Neuronal stem cell (in vitro differentiated cells): ENCODE data around the gene SOX5.

Source experiments
- DNase-seq: peaks from one replicate; pipeline ENCODE4 v3.0.0-alpha.2; 2013; ENCODE audit warnings: low spot score
- H2AFZ ChIP-seq: one replicate; pipeline ENCODE4 v1.6.1; 2013; ENCODE audit warnings: mild to moderate bottlenecking, low read length, inconsistent platforms
- H2AK5ac ChIP-seq: 2 replicates; pipeline ENCODE4 v1.6.1; 2013; ENCODE audit warnings: low read depth, mild to moderate bottlenecking, inconsistent platforms, low read length, moderate library complexity, mixed read lengths
- H2BK120ac ChIP-seq: 2 replicates; pipeline ENCODE4 v1.6.1; 2013; ENCODE audit warnings: low read depth, mild to moderate bottlenecking, inconsistent platforms, low read length, moderate library complexity, mixed read lengths
- H2BK12ac ChIP-seq: one replicate; pipeline ENCODE4 v1.6.1; 2013; ENCODE audit warnings: low read length, inconsistent platforms
- H2BK15ac ChIP-seq: 2 replicates; pipeline ENCODE4 v1.6.1; 2013; ENCODE audit warnings: mild to moderate bottlenecking, low read length, inconsistent platforms, mixed read lengths
- H2BK5ac ChIP-seq: one replicate; pipeline ENCODE4 v1.6.1; 2013; ENCODE audit warnings: inconsistent platforms, mild to moderate bottlenecking, low read length, moderate library complexity
- H3K14ac ChIP-seq: one replicate; pipeline ENCODE4 v1.6.1; 2013; ENCODE audit warnings: low read length, inconsistent platforms
- H3K18ac ChIP-seq: 2 replicates; pipeline ENCODE4 v1.6.1; 2013; ENCODE audit warnings: low read length, inconsistent platforms
- H3K23ac ChIP-seq: 2 replicates; pipeline ENCODE4 v1.6.1; 2013; ENCODE audit warnings: low read depth, mild to moderate bottlenecking, mixed read lengths, low read length, inconsistent platforms; ENCODE audit not compliant: poor library complexity
- H3K27ac ChIP-seq: replicated peaks from 3 replicates; pipeline ENCODE4 v1.5.1; 2013; ENCODE audit warnings: low read length, inconsistent platforms
- H3K27me3 ChIP-seq, 3 experiments: 2 replicates each; pipeline ENCODE4 v1.6.1; 2013; ENCODE audit warnings: low read length in 3 of 3, mild to moderate bottlenecking in 2 of 3, inconsistent platforms in 1 of 3, low read depth in 1 of 3, mixed read lengths in 1 of 3, moderate library complexity in 1 of 3; ENCODE audit not compliant: control insufficient read depth in 3 of 3, insufficient read depth in 3 of 3
- H3K36me3 ChIP-seq, 2 donors: replicated peaks in 1 of 2; 2 replicates each; pipeline ENCODE4 v1.6.1; 2013; ENCODE audit warnings: low read length in 2 of 2; ENCODE audit not compliant: control insufficient read depth in 2 of 2, insufficient read depth in 2 of 2
- H3K4ac ChIP-seq: 2 replicates; pipeline ENCODE4 v1.6.1; 2013; ENCODE audit warnings: inconsistent platforms, mild to moderate bottlenecking, low read length, moderate library complexity
- H3K4me1 ChIP-seq, 2 donors: 1 replicate in 1 of 2; 2 replicates in 1 of 2; pipeline ENCODE4 v1.6.1; 2013; ENCODE audit warnings: low read length in 2 of 2, low read depth in 1 of 2; ENCODE audit not compliant: control insufficient read depth in 2 of 2, insufficient read depth in 1 of 2
- H3K4me2 ChIP-seq: one replicate; pipeline ENCODE4 v1.6.1; 2013; ENCODE audit warnings: mild to moderate bottlenecking, low read length, inconsistent platforms; ENCODE audit not compliant: insufficient read depth, poor library complexity, severe bottlenecking
- H3K4me3 ChIP-seq, 2 donors: 2 replicates each; pipeline ENCODE4 v1.5.1; 2013; ENCODE audit warnings: low read length in 2 of 2, mild to moderate bottlenecking in 2 of 2, inconsistent platforms in 1 of 2, moderate library complexity in 1 of 2
- H3K79me1 ChIP-seq: one replicate; pipeline ENCODE4 v1.6.1; 2013; ENCODE audit warnings: low read depth, mild to moderate bottlenecking, inconsistent platforms, low read length, moderate library complexity
- H3K9ac ChIP-seq: one replicate; pipeline ENCODE4 v1.6.1; 2013; ENCODE audit warnings: mild to moderate bottlenecking, low read depth, low read length, inconsistent platforms; ENCODE audit not compliant: poor library complexity
- H3K9me3 ChIP-seq, 2 donors: replicated peaks in 1 of 2; 2 replicates each; pipeline versions ENCODE3 to v1.6.1; 2013; ENCODE audit warnings: low read length in 2 of 2, mild to moderate bottlenecking in 2 of 2, inconsistent platforms in 1 of 2, low read depth in 1 of 2, mixed read lengths in 1 of 2, moderate library complexity in 1 of 2; ENCODE audit not compliant: control insufficient read depth in 2 of 2, insufficient read depth in 1 of 2
- H4K8ac ChIP-seq: one replicate; pipeline ENCODE4 v1.6.1; 2013; ENCODE audit warnings: low read depth, mild to moderate bottlenecking, inconsistent platforms, low read length, moderate library complexity
- H4K91ac ChIP-seq: one replicate; pipeline ENCODE4 v1.6.1; 2013; ENCODE audit warnings: low read length, low read depth, mild to moderate bottlenecking, inconsistent platforms; ENCODE audit not compliant: poor library complexity
- WGBS, 2 donors: extraction: QIAGEN DNeasy Blood & Tissue Kit; methylation state at CpG; one replicate each; pipeline ENCODE4 v1.1.7; 2013; ENCODE audit warnings: missing lambda C conversion rate in 2 of 2, mixed read lengths in 1 of 2; ENCODE audit not compliant: insufficient read length in 2 of 2, insufficient replicate concordance in 1 of 2; ENCODE audit errors: extremely low coverage in 2 of 2; 5-methylcytosine and 5-hydroxymethylcytosine counted together

The SOX5 gene

GRCh38 chr12:23561364-23562345, 387.8 kb downstream of the SOX5 start:
- peaks cover 9 to 31% of the 10 kb centered on the region in 2 donors for H3K36me3 ChIP-seq
- no peak for DNase-seq

GRCh38 chr12:23560611-23561010, 388.9 kb downstream of the SOX5 start:
- no peak for DNase-seq
- Histone ChIP-seq H2AK5ac (no peak overlapping the region), H3K79me1 (no peaks in the 10 kb centered on the region), H3K18ac (no peak overlapping the region), H2BK12ac (no peak overlapping the region), H3K9ac (no peak overlapping the region), H2BK120ac (no peak overlapping the region), H2AFZ (no peak overlapping the region), H3K27ac (no peak overlapping the region), H3K4me3 (no peak overlapping the region), H3K36me3 (peaks cover 9 to 31% of the 10 kb centered on the region in 2 donors), H3K4ac (no peak overlapping the region), H3K23ac (no peak overlapping the region), H3K4me1 (peaks cover 3 to 4% of the 10 kb centered on the region in 2 donors), H4K91ac (no peak overlapping the region), H2BK15ac (no peak overlapping the region), H2BK5ac (no peak overlapping the region), H3K14ac (no peak overlapping the region), H3K4me2 (no peak overlapping the region), H4K8ac (no peak overlapping the region), H3K27me3 (no peaks in the 10 kb centered on the region), H3K9me3 (no peaks in the 10 kb centered on the region)
- WGBS, 2 donors = no CpG with 5 or more reads among the region's 2 CpGs

More at GRCh38 chr12:23561364-23562345, 387.8 kb downstream of the SOX5 start:
- no peak overlapping the region for H4K8ac ChIP-seq
- H3K14ac ChIP-seq = no peak overlapping the region
- H3K18ac ChIP-seq = no peak overlapping the region
- no peak overlapping the region for H3K4ac ChIP-seq
- no CpG with 5 or more reads among the region's 12 CpGs for WGBS, 2 donors
- H3K23ac ChIP-seq = no peak overlapping the region
- H4K91ac ChIP-seq = no peak overlapping the region
- no peak overlapping the region for H2BK5ac ChIP-seq
- H3K9me3 ChIP-seq = no peaks in the 10 kb centered on the region
- H3K4me2 ChIP-seq = no peak overlapping the region
- no peaks in the 10 kb centered on the region for H3K79me1 ChIP-seq
- H3K4me1 ChIP-seq = peaks cover 0 to 1% of the 10 kb centered on the region in 2 donors
- H3K27me3 ChIP-seq = no peaks in the 10 kb centered on the region
- H3K27ac ChIP-seq = no peak overlapping the region
- H2AK5ac ChIP-seq = no peak overlapping the region
- H3K9ac ChIP-seq = no peak overlapping the region
- H2BK12ac ChIP-seq = no peak overlapping the region
- no peak overlapping the region for H3K4me3 ChIP-seq
- no peak overlapping the region for H2BK15ac ChIP-seq
- no peak overlapping the region for H2AFZ ChIP-seq
- H2BK120ac ChIP-seq = no peak overlapping the region

- Histone ChIP-seq H3K4ac (no peak overlapping the region), H2BK5ac (no peak overlapping the region), H3K36me3 (peaks cover 10 to 25% of the 10 kb centered on the region in 2 donors), H2BK15ac (no peak overlapping the region), H3K27ac (no peak overlapping the region), H4K91ac (no peak overlapping the region), H3K9me3 (peaks cover 0 to 3% of the 10 kb centered on the region in 2 donors), H3K14ac (no peak overlapping the region), H3K4me2 (no peak overlapping the region), H4K8ac (no peak overlapping the region), H3K18ac (no peak overlapping the region), H3K27me3 (no peaks in the 10 kb centered on the region), H2AFZ (no peak overlapping the region), H3K9ac (no peak overlapping the region), H3K4me3 (no peak overlapping the region), H2BK120ac (no peak overlapping the region), H3K4me1 (peaks cover 3 to 7% of the 10 kb centered on the region in 2 donors), H3K23ac (no peak overlapping the region), H2BK12ac (no peak overlapping the region), H2AK5ac (no peak overlapping the region), H3K79me1 (no peaks in the 10 kb centered on the region)
- no peak for DNase-seq
- no CpG with 5 or more reads among the region's 2 CpGs for WGBS, 2 donors
Measured at GRCh38 chr12:23559268-23559753, 390.2 kb downstream of the SOX5 start.

- H3K18ac ChIP-seq = no peak overlapping the region
- no peak overlapping the region for H2BK5ac ChIP-seq
- no peak overlapping the region for H2BK120ac ChIP-seq
- no CpG with 5 or more reads among the region's 5 CpGs for WGBS, 2 donors
- H3K4me3 ChIP-seq = no peak overlapping the region
- DNase-seq = no peak
- no peak overlapping the region for H2BK12ac ChIP-seq
- peaks cover 3 to 7% of the 10 kb centered on the region in 2 donors for H3K4me1 ChIP-seq
- no peak overlapping the region for H3K23ac ChIP-seq
- H2BK15ac ChIP-seq = no peak overlapping the region
- no peak overlapping the region for H4K91ac ChIP-seq
- H3K9me3 ChIP-seq = peaks cover 0 to 3% of the 10 kb centered on the region in 2 donors
- no peak overlapping the region for H2AFZ ChIP-seq
- H2AK5ac ChIP-seq = no peak overlapping the region
- no peaks in the 10 kb centered on the region for H3K27me3 ChIP-seq
- H3K79me1 ChIP-seq = no peaks in the 10 kb centered on the region
- H3K9ac ChIP-seq = no peak overlapping the region
- H4K8ac ChIP-seq = no peak overlapping the region
- no peak overlapping the region for H3K4me2 ChIP-seq
- no peak overlapping the region for H3K27ac ChIP-seq
- no peak overlapping the region for H3K4ac ChIP-seq
- no peak overlapping the region for H3K14ac ChIP-seq
- H3K36me3 ChIP-seq = peaks cover 9 to 14% of the 10 kb centered on the region in 2 donors
Measured at GRCh38 chr12:23556661-23557060, 392.8 kb downstream of the SOX5 start.
